Type B pancreatic cell (in vitro differentiated cells): Measurements from ENCODE around the gene CEMIP. TPM values are rescaled to one million over a fixed set of nuclear protein-coding genes. Genes with fewer than 3 reads are reported as not detected.

Experiments
- DNase-seq: peaks from one replicate; pipeline ENCODE4 v3.0.0; 2021; ENCODE audit warnings: mixed read lengths; ENCODE audit not compliant: unreplicated experiment; ENCODE audit errors: extremely low spot score
- H3K27ac Mint-ChIP-seq: 2 replicates; pipeline ENCODE4 v1.8.0; 2021; ENCODE audit warnings: mild to moderate bottlenecking, mixed read lengths
- H3K27me3 Mint-ChIP-seq: 2 replicates; pipeline ENCODE4 v1.8.0; 2021; ENCODE audit warnings: mixed read lengths
- H3K36me3 Mint-ChIP-seq: 2 replicates; pipeline ENCODE4 v1.8.0; 2021; ENCODE audit warnings: mixed read lengths
- H3K4me1 Mint-ChIP-seq: one replicate; pipeline ENCODE4 v1.8.0; 2021; ENCODE audit warnings: mixed read lengths; ENCODE audit not compliant: unreplicated experiment
- H3K4me3 Mint-ChIP-seq: 2 replicates; pipeline ENCODE4 v1.8.0; 2021; ENCODE audit warnings: mild to moderate bottlenecking, mixed read lengths
- H3K9me3 Mint-ChIP-seq: 2 replicates; pipeline ENCODE4 v1.8.0; 2021; ENCODE audit warnings: mixed read lengths
- CTCF ChIP-seq: fragments of 200-600 bp; sonication (generic); conservative IDR thresholded peaks from 2 replicates; pipeline ENCODE4 v1.5.0; 2021; ENCODE audit warnings: antibody characterized with exemption, mild to moderate bottlenecking
- total RNA-seq: library from RNA; stranded (reverse); gene quantifications from 2 replicates; pipeline ENCODE4 v1.2.1, GENCODE V29; 2021; ENCODE audit warnings: low replicate concordance

The CEMIP gene
- total RNA-seq, 1 donor from 2014 or later = 16.4 TPM

- no peaks in the 10 kb centered on the region for H3K36me3 Mint-ChIP-seq
- no peaks in the 10 kb centered on the region for H3K4me1 Mint-ChIP-seq
- DNase-seq = no peak
- TF ChIP-seq CTCF = no peak
- peaks cover 4% of the 10 kb centered on the region for H3K27me3 Mint-ChIP-seq
- no peak overlapping the region for H3K4me3 Mint-ChIP-seq
- no peaks in the 10 kb centered on the region for H3K9me3 Mint-ChIP-seq
- H3K27ac Mint-ChIP-seq = no peak overlapping the region
Measured at GRCh38 chr15:80822676-80823075, 43.5 kb downstream of the CEMIP start.

- H3K4me3 Mint-ChIP-seq = no peak overlapping the region
Measured at GRCh38 chr15:80823120-80823519, 44.0 kb downstream of the CEMIP start.

GRCh38 chr15:80823995-80824394 lies 44.8 kb downstream of the CEMIP start:
- Mint-ChIP-seq H3K4me1 (no peaks in the 10 kb centered on the region), H3K36me3 (no peaks in the 10 kb centered on the region), H3K27ac (no peak overlapping the region), H3K27me3 (peaks cover 4% of the 10 kb centered on the region), H3K9me3 (no peaks in the 10 kb centered on the region), H3K4me3 (no peak overlapping the region)
- no peak for TF ChIP-seq CTCF
- DNase-seq = no peak

More at GRCh38 chr15:80823120-80823519, 44.0 kb downstream of the CEMIP start:
- Mint-ChIP-seq H3K4me1 (no peaks in the 10 kb centered on the region), H3K9me3 (no peaks in the 10 kb centered on the region), H3K27me3 (peaks cover 4% of the 10 kb centered on the region), H3K27ac (no peak overlapping the region), H3K36me3 (no peaks in the 10 kb centered on the region)
- no peak for DNase-seq
- no peak for TF ChIP-seq CTCF

GRCh38 chr15:80825361-80826030 lies 46.3 kb downstream of the CEMIP start:
- Mint-ChIP-seq H3K4me3 (no peak overlapping the region), H3K4me1 (no peaks in the 10 kb centered on the region), H3K27ac (no peak overlapping the region)

GRCh38 chr15:80828796-80829195 lies 49.6 kb downstream of the CEMIP start:
- Mint-ChIP-seq H3K4me3 (no peak overlapping the region), H3K4me1 (no peaks in the 10 kb centered on the region), H3K9me3 (no peaks in the 10 kb centered on the region), H3K36me3 (no peaks in the 10 kb centered on the region), H3K27ac (no peak overlapping the region), H3K27me3 (no peaks in the 10 kb centered on the region)
- TF ChIP-seq CTCF = no peak
- DNase-seq = no peak

More at GRCh38 chr15:80825361-80826030, 46.3 kb downstream of the CEMIP start:
- no peaks in the 10 kb centered on the region for H3K36me3 Mint-ChIP-seq
- H3K27me3 Mint-ChIP-seq = no peaks in the 10 kb centered on the region
- no peak for DNase-seq
- no peak for TF ChIP-seq CTCF
- H3K9me3 Mint-ChIP-seq = no peaks in the 10 kb centered on the region
